ENCODE measurements around the gene GPATCH2L.

The GPATCH2L gene

GRCh38 chr14:76151398-76152332, at the start of gene GPATCH2L:
TSS of gene GPATCH2L (plus strand) at chr14:76151922. CDS start at chr14:76154364, 2,442 bp downstream.
- in situ Hi-C loops (cut with HindIII; ENCODE audit: low pct_ligation_motif_present, low sequenced_read_pairs) = no loop called here
- DNase-seq = peak; percentile 87
- no peak for TF ChIP-seq CTCF (IDR thresholded peaks at IDR 0.05; ENCODE audit: low read depth, low read length, missing control alignments)
- Histone ChIP-seq H3K4me3 (ENCODE audit: low read depth, low read length) (peak within 1 kb of the TSS; percentile 93), H3K36me3 (replicated peaks) (peaks cover 12% of the 10 kb centered on the region), H3K27ac (peak within 1 kb of the TSS; percentile 86), H3K27me3 (replicated peaks) (no peaks in the 10 kb centered on the region)

- DNase-seq = no peak
- Histone ChIP-seq H3K36me3 (replicated peaks) (no peaks in the 10 kb centered on the region), H3K4me3 (ENCODE audit: low read depth, low read length) (no peak overlapping the region), H3K27me3 (replicated peaks) (no peaks in the 10 kb centered on the region), H3K27ac (no peak overlapping the region)
- no peak for TF ChIP-seq CTCF (IDR thresholded peaks at IDR 0.05; ENCODE audit: low read depth, low read length, missing control alignments)
- in situ Hi-C loops (cut with HindIII; ENCODE audit: low pct_ligation_motif_present, low sequenced_read_pairs) = no loop called here
These were observed 46.8 kb upstream of the GPATCH2L start for GRCh38 chr14:76104802-76105355.

- no peak overlapping the region for H3K27ac ChIP-seq
- no peaks in the 10 kb centered on the region for H3K27me3 ChIP-seq (replicated peaks)
- no peaks in the 10 kb centered on the region for H3K36me3 ChIP-seq (replicated peaks)
- H3K4me3 ChIP-seq (ENCODE audit: low read depth, low read length) = no peak overlapping the region
- DNase-seq = no peak
- in situ Hi-C loops (cut with HindIII; ENCODE audit: low pct_ligation_motif_present, low sequenced_read_pairs) = no loop called here
- no peak for TF ChIP-seq CTCF (IDR thresholded peaks at IDR 0.05; ENCODE audit: low read depth, low read length, missing control alignments)
These were observed 45.5 kb upstream of the GPATCH2L start for GRCh38 chr14:76106188-76106587.

- Histone ChIP-seq H3K27ac (no peak overlapping the region), H3K27me3 (replicated peaks) (no peaks in the 10 kb centered on the region), H3K36me3 (replicated peaks) (no peaks in the 10 kb centered on the region), H3K4me3 (ENCODE audit: low read depth, low read length) (no peak overlapping the region)
- TF ChIP-seq CTCF (IDR thresholded peaks at IDR 0.05; ENCODE audit: low read depth, low read length, missing control alignments) = no peak
- DNase-seq = no peak
- in situ Hi-C loops (cut with HindIII; ENCODE audit: low pct_ligation_motif_present, low sequenced_read_pairs) = no loop called here
These were observed 42.4 kb upstream of the GPATCH2L start for GRCh38 chr14:76109087-76109880.

- in situ Hi-C loops (cut with HindIII; ENCODE audit: low pct_ligation_motif_present, low sequenced_read_pairs) = no loop called here
- no peak for TF ChIP-seq CTCF (IDR thresholded peaks at IDR 0.05; ENCODE audit: low read depth, low read length, missing control alignments)
- DNase-seq = no peak
- Histone ChIP-seq H3K27me3 (replicated peaks) (no peaks in the 10 kb centered on the region), H3K27ac (no peak overlapping the region), H3K36me3 (replicated peaks) (no peaks in the 10 kb centered on the region), H3K4me3 (ENCODE audit: low read depth, low read length) (no peak overlapping the region)
These were observed 38.7 kb upstream of the GPATCH2L start for GRCh38 chr14:76112889-76113624.

Measured in brain microvascular endothelial cell (primary cell).